K562 (cell line): ENCODE results near the gene SEMA3A. TPM values are rescaled to one million over a fixed set of nuclear protein-coding genes. Genes with fewer than 3 reads are reported as not detected.

Source experiments
- ATAC-seq: fragments of 200-7000 bp; cut with Tn5 transposase; 3 replicates; pipeline ENCODE4 v1.9.1; 2020; ENCODE audit warnings: moderate library complexity
- BruUV-seq: library from RNA; stranded (reverse); fragments of 400-500 nt; replicated peaks from 2 replicates; lab custom pipeline; 2021; lab: Mats Ljungman, UMichigan
- CTCF ChIA-PET: fragments of 300-600 bp; formaldehyde crosslinking; extraction: SDS; loops from one replicate; lab custom pipeline; 2021; ENCODE audit warnings: low intra/inter-chr PET ratio; lab: Yijun Ruan, JAX
- POLR2A ChIA-PET: fragments of 300-600, 350-650 bp; sonication (Branson Sonifier 250); formaldehyde crosslinking; extraction: SDS; loops from one replicate; lab custom pipeline; 2021; ENCODE audit warnings: antibody characterized with exemption, inconsistent platforms; lab: Yijun Ruan, JAX
- DNase-seq, 4 experiments: peaks; one replicate each; pipeline versions ENCODE4 v3.0.0 to v3.0.0-alpha.2; 2011 to 2018; ENCODE audit warnings: low spot score in 3 of 4, mixed read lengths in 3 of 4; ENCODE audit errors: extremely low read depth in 1 of 4
- FAIRE-seq: peaks from 2 replicates; lab custom pipeline; 2011; peaks lifted over from hg19 to GRCh38; lab: Jason Lieb, UNC
- H2AFZ ChIP-seq: 2 replicates; pipeline ENCODE4 v1.6.0; 2011; ENCODE audit warnings: low read depth, low read length, control low read depth, inconsistent platforms
- H3K27ac ChIP-seq: fragments of 200-600 bp; 3 replicates; pipeline ENCODE4 v1.8.0; 2011; ENCODE audit warnings: low read depth, mild to moderate bottlenecking, control low read depth, inconsistent platforms, low read length, moderate library complexity, mixed read lengths; ENCODE audit errors: extremely low read depth
- H3K27me3 ChIP-seq, 2 experiments: fragments of 300-600 bp in 1 of 2; 2 replicates in 1 of 2; 3 replicates in 1 of 2; pipeline versions ENCODE4 v1.6.0 to v1.8.0; 2011; ENCODE audit warnings: inconsistent platforms in 2 of 2, low read length in 2 of 2, mild to moderate bottlenecking in 1 of 2, mixed read lengths in 1 of 2, moderate library complexity in 1 of 2; ENCODE audit not compliant: control insufficient read depth in 2 of 2, insufficient read depth in 2 of 2
- H3K36me3 ChIP-seq: fragments of 300-600 bp; 3 replicates; pipeline ENCODE4 v1.8.0; 2011; ENCODE audit warnings: mild to moderate bottlenecking, low read length, inconsistent platforms; ENCODE audit not compliant: control insufficient read depth, insufficient read depth
- H3K4me1 ChIP-seq, 2 experiments: fragments of 200-600 bp in 1 of 2; replicated peaks in 1 of 2; 2 replicates in 1 of 2; 3 replicates in 1 of 2; pipeline versions ENCODE4 v1.5.1 to v1.8.0; 2011; ENCODE audit warnings: inconsistent platforms in 2 of 2, low read length in 2 of 2, mild to moderate bottlenecking in 1 of 2, mixed read lengths in 1 of 2, moderate library complexity in 1 of 2; ENCODE audit not compliant: control insufficient read depth in 2 of 2, insufficient read depth in 2 of 2
- H3K4me2 ChIP-seq: 2 replicates; pipeline ENCODE4 v1.6.1; 2011; ENCODE audit warnings: low read length, control low read depth, inconsistent platforms, mixed read lengths; ENCODE audit not compliant: insufficient read depth
- H3K4me3 ChIP-seq: fragments of 200-600 bp; sonication (generic), shearing (Covaris generic); 2 replicates; pipeline ENCODE4 v1.5.1; 2016; ENCODE audit warnings: control low read depth, inconsistent platforms
- H3K79me2 ChIP-seq: fragments of 200-600 bp; 3 replicates; pipeline ENCODE4 v1.8.0; 2011; ENCODE audit warnings: low read length, inconsistent platforms; ENCODE audit not compliant: control insufficient read depth, insufficient read depth
- H3K9ac ChIP-seq, 2 experiments: 2 replicates each; pipeline versions ENCODE4 v1.6.0 to v1.6.1; 2011; ENCODE audit warnings: low read depth in 2 of 2, low read length in 2 of 2, control low read depth in 1 of 2, inconsistent platforms in 1 of 2, mild to moderate bottlenecking in 1 of 2, mixed read lengths in 1 of 2; ENCODE audit not compliant: insufficient read depth in 1 of 2
- H3K9me1 ChIP-seq: one replicate; pipeline ENCODE4 v1.6.0; 2011; ENCODE audit warnings: inconsistent platforms, mild to moderate bottlenecking, low read length, moderate library complexity; ENCODE audit not compliant: control insufficient read depth, insufficient read depth
- H3K9me3 ChIP-seq: replicated peaks from 2 replicates; pipeline ENCODE4 v1.5.1; 2011; ENCODE audit warnings: low read depth, low read length, inconsistent platforms; ENCODE audit not compliant: control insufficient read depth, insufficient read depth
- H4K20me1 ChIP-seq: replicated peaks from 2 replicates; pipeline ENCODE4 v1.6.1; 2011; ENCODE audit warnings: low read length, inconsistent platforms, mixed read lengths; ENCODE audit not compliant: control insufficient read depth, insufficient read depth
- CC2D1A ChIP-seq: fragments of 450-650 bp; IDR thresholded peaks from 2 replicates; pipeline ENCODE4 v1.6.1; 2017; ENCODE audit warnings: mild to moderate bottlenecking
- CEBPG ChIP-seq, 3 experiments: fragments of 200-800 bp in 1 of 3; sonication (Bioruptor generic) in 1 of 3; sonication (generic) in 1 of 3; formaldehyde crosslinking in 1 of 3; IDR thresholded peaks in 2 of 3; conservative IDR thresholded peaks in 1 of 3; 2 replicates each; pipeline versions ENCODE4 v1.6.1 to v1.8.0; 2016 to 2022; ENCODE audit warnings: missing compliant biosample characterization in 2 of 3, missing genetic modification characterization in 2 of 3, mild to moderate bottlenecking in 1 of 3, missing genetic modification reagents in 1 of 3
- ETS2 ChIP-seq: IDR thresholded peaks from 2 replicates; pipeline ENCODE4 v1.6.1; 2016; ENCODE audit warnings: borderline replicate concordance, missing genetic modification characterization, mild to moderate bottlenecking, moderate library complexity, missing compliant biosample characterization; ENCODE audit not compliant: poor library complexity, severe bottlenecking
- HDAC1 ChIP-seq, 2 experiments: fragments of 450-650 bp; IDR thresholded peaks; 2 replicates each; pipeline ENCODE4 v1.6.1; 2016 to 2017; ENCODE audit warnings: inconsistent platforms in 1 of 2, mild to moderate bottlenecking in 1 of 2, moderate library complexity in 1 of 2
- KLF1 ChIP-seq: fragments of 450-650 bp; IDR thresholded peaks from 2 replicates; pipeline ENCODE4 v1.6.1; 2016; ENCODE audit warnings: missing genetic modification characterization, missing compliant biosample characterization
- PCBP2 ChIP-seq: fragments of 200-400 bp; formaldehyde crosslinking; IDR thresholded peaks from 2 replicates; pipeline ENCODE4 v1.6.1; 2018; ENCODE audit warnings: low read length, low read depth, mild to moderate bottlenecking, moderate library complexity; ENCODE audit not compliant: poor library complexity, severe bottlenecking
- SLC30A9 ChIP-seq: fragments of 250-450 bp; sonication (Bioruptor Pico); IDR thresholded peaks from 2 replicates; pipeline ENCODE4 v1.8.0; 2022; ENCODE audit warnings: mild to moderate bottlenecking, moderate library complexity
- TCFL5 ChIP-seq: fragments of 250-450 bp; sonication (Bioruptor Pico); conservative IDR thresholded peaks from 2 replicates; pipeline ENCODE4 v1.6.1; 2021; ENCODE audit warnings: mild to moderate bottlenecking, moderate library complexity, matching md5 sums
- ZNF354B ChIP-seq: fragments of 250-450 bp; sonication (Bioruptor Pico); IDR thresholded peaks from 2 replicates; pipeline ENCODE4 v1.4.0; 2020
- WGBS: fragments of 100-300 bp; shearing (Covaris generic); methylation state at CpG from one replicate; pipeline ENCODE4 v1.1.6; 2016; ENCODE audit warnings: low coverage, mixed read lengths; ENCODE audit not compliant: insufficient coverage; ENCODE audit errors: missing lambda C conversion rate; 5-methylcytosine and 5-hydroxymethylcytosine counted together
- in situ Hi-C: fragments of 300-500 bp; cut with MboI; formaldehyde crosslinking; loops from 4 replicates; pipeline ENCODE4 v1.15.0; 2018; ENCODE audit warnings: inconsistent platforms, mixed read lengths
- intact Hi-C: fragments of 100-400 bp; cut with micrococcal nuclease; formaldehyde crosslinking; loops from 2 replicates; pipeline ENCODE4 v1.14.2; 2022
- polyA plus RNA-seq, 8 experiments: library from polyadenylated mRNA; depleted of rRNA in 4 of 8; stranded (reverse) in 5 of 8; unstranded in 3 of 8; fragments of >200 nt; fragmentation: Nextera tagmentation in 2 of 8; fragmentation: Illumina TruSeq in 1 of 8; extraction: Ambion mirVana in 2 of 8; extraction: Trizol in 1 of 8; gene quantifications; 2 replicates each; pipeline versions ENCODE4 v1.2.1 to v1.2.3, GENCODE V29; 2011 to 2014; ENCODE audit warnings: inconsistent platforms in 1 of 8, missing spikeins in 1 of 8
- total RNA-seq, 7 experiments: library from RNA; depleted of rRNA in 6 of 7; stranded (reverse); fragments of >200 nt in 6 of 7; fragmentation: Illumina TruSeq in 2 of 7; extraction: Trizol in 2 of 7; gene quantifications; 2 replicates each; pipeline versions ENCODE4 v1.2.1 to v1.2.3, GENCODE V29; 2011 to 2021; ENCODE audit warnings: low replicate concordance in 1 of 7
- TF ChIP-seq, protein P1 (sequence below): fragments of 450-650 bp; formaldehyde crosslinking; IDR thresholded peaks from 2 replicates; pipeline ENCODE4 v1.4.0; 2022; ENCODE audit warnings: missing genetic modification characterization

The SEMA3A gene
- total and polyA plus RNA-seq, 9 of the 15 experiments (the other 6 are each of a cell fraction or from before 2014, with no cell fraction given) = 0.36 to 3.0 (median 1.1) TPM

- no peak overlapping the region for H3K4me3 ChIP-seq
- no peaks in the 10 kb centered on the region for H3K79me2 ChIP-seq
- intact Hi-C loops (no loop called here), in situ Hi-C loops (no loop called here)
- POLR2A ChIA-PET = no interaction called here
- no peaks in the 10 kb centered on the region for H3K9me1 ChIP-seq
- H3K4me2 ChIP-seq = no peak overlapping the region
- H3K9me3 ChIP-seq = no peaks in the 10 kb centered on the region; the same call in 1 of the 2 replicates
- TF ChIP-seq CEBPG (CRISPR knock-in tag; IDR thresholded peaks at IDR 0.05) (no peak), CEBPG (tag; conservative IDR thresholded peaks at IDR 0.05 in 1 of 2, IDR thresholded peaks at IDR 0.05 in 1 of 2) (peak; percentile 37 to 46; a peak in 2 of 4 replicates), PCBP2 (no peak)
- BruUV-seq = no TSS peak
- no peak for DNase-seq
- no peaks in the 10 kb centered on the region for H3K4me1 ChIP-seq
- CTCF ChIA-PET = no interaction called here
- no peak overlapping the region for H3K9ac ChIP-seq
- ATAC-seq = no peak
- H3K27me3 ChIP-seq = no peaks in the 10 kb centered on the region
- no peaks in the 10 kb centered on the region for H3K36me3 ChIP-seq
- H4K20me1 ChIP-seq = no peaks in the 10 kb centered on the region
- WGBS = 0% methylated on average over 3 of the region's 3 CpGs
- no peak for FAIRE-seq
- H3K27ac ChIP-seq = no peak overlapping the region
- H2AFZ ChIP-seq = no peak overlapping the region
Observed at GRCh38 chr7:84073186-84073875, 121.3 kb downstream of the SEMA3A start.

DNA sequence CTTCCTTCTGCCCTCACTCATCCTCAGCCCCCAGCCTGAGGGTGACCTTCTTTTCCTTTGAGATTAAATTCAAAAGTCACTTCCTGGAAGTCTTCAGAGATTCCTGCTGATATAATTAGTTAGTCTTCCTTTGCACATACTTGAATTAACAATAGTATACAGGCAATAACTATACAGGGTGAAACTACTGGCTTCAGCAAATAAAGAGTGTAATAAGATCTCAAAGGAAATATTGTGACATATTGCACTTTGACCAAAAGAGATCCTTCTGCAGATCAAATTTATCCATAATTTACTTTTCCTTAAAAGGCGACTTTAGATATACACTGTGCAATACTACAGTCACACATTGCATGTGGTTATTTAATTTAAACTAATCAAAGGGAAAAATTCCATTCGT is 123.8 kb downstream of the SEMA3A start:
- intact Hi-C loops (no loop called here), in situ Hi-C loops (no loop called here)
- no peak overlapping the region for H3K4me2 ChIP-seq
- H3K27ac ChIP-seq = no peak overlapping the region
- no peaks in the 10 kb centered on the region for H4K20me1 ChIP-seq
- H2AFZ ChIP-seq = no peak overlapping the region
- H3K79me2 ChIP-seq = no peaks in the 10 kb centered on the region
- WGBS = 0% methylated on average over 2 of the region's 2 CpGs
- DNase-seq (no peak), ATAC-seq (no peak), FAIRE-seq (no peak)
- ChIA-PET POLR2A (no interaction called here), CTCF (no interaction called here)
- H3K9me3 ChIP-seq = no peaks in the 10 kb centered on the region; the same call in 1 of the 2 replicates
- no TSS peak for BruUV-seq
- H3K36me3 ChIP-seq = no peaks in the 10 kb centered on the region
- H3K27me3 ChIP-seq = no peaks in the 10 kb centered on the region
- H3K4me3 ChIP-seq = no peak overlapping the region
- no peak overlapping the region for H3K9ac ChIP-seq
- TF ChIP-seq KLF1 (tag) (no peak), TCFL5 (no peak), ETS2 (no peak), ZNF354B (CRISPR knock-in tag) (no peak), SLC30A9 (no peak), HDAC1 (IDR thresholded peaks at IDR 0.05) (no peak), CC2D1A (no peak)
- TF ChIP-seq, protein P1, sequence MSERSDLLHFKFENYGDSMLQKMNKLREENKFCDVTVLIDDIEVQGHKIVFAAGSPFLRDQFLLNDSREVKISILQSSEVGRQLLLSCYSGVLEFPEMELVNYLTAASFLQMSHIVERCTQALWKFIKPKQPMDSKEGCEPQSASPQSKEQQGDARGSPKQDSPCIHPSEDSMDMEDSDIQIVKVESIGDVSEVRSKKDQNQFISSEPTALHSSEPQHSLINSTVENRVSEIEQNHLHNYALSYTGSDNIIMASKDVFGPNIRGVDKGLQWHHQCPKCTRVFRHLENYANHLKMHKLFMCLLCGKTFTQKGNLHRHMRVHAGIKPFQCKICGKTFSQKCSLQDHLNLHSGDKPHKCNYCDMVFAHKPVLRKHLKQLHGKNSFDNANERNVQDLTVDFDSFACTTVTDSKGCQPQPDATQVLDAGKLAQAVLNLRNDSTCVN (CRISPR knock-in tag) = no peak
- H3K4me1 ChIP-seq = no peaks in the 10 kb centered on the region
- H3K9me1 ChIP-seq = no peaks in the 10 kb centered on the region
